Hepatocyte (in vitro differentiated cells): ENCODE measurements around the gene STK32C.

ENCODE experiments used
- CTCF ChIP-seq: fragments of 200-600 bp; sonication (generic); IDR thresholded peaks from 2 replicates; pipeline ENCODE4 v1.5.1; 2016; ENCODE audit warnings: antibody characterized with exemption, mild to moderate bottlenecking; ENCODE audit not compliant: poor library complexity
- EZH2phosphoT487 ChIP-seq: fragments of 200-600 bp; sonication (generic); IDR thresholded peaks from one replicate; pipeline ENCODE4 v1.6.1; 2018; ENCODE audit warnings: antibody characterized with exemption, mild to moderate bottlenecking, low read depth, moderate library complexity; ENCODE audit not compliant: unreplicated experiment, severe bottlenecking

- TF ChIP-seq CTCF (no peak), EZH2phosphoT487 (no peak)
Measured at GRCh38 chr10:132229834-132230556, 77.8 kb downstream of the STK32C start.
